IPS-NIHi11 (cell line): ENCODE results near the gene TAP2.
"Not testable (repeated sequence)": the region's sequence is repeated elsewhere in the genome, so short reads cannot be mapped to it uniquely, and the experiment has no call there.

Experiments used
- DNase-seq: peaks from one replicate; pipeline ENCODE4 v3.0.0; 2012; ENCODE audit warnings: mixed read lengths, low spot score

Gene TAP2

GRCh38 chr6:32835167-32835893 is 3.2 kb downstream of the TAP2 start:
- DNase-seq, result no peak

DNA sequence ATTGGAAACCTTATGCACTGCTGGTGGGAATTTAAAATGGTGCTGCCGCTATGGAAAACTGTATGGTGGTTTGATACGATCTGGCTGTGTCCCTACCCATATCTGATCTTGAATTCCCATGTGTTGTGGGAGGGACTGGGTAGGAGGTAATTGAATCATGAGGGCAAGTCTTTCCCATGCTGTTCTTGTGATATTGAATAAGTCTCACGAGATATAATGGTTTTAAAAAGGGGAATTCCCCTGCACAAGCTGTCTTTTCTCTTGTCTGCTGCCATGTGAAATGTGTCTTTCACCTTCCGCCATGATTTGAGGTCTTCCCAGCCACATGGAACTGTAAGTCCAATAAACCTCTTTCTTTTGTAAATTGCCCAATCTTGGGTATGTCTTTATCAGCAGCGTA is 4.9 kb downstream of the TAP2 start:
- DNase-seq, result no peak

- DNase-seq, result no peak
Observed at GRCh38 chr6:32832535-32832934, 6.0 kb downstream of the TAP2 start.

GRCh38 chr6:32830936-32831335 is 7.6 kb downstream of the TAP2 start:
- no peak for DNase-seq

DNA sequence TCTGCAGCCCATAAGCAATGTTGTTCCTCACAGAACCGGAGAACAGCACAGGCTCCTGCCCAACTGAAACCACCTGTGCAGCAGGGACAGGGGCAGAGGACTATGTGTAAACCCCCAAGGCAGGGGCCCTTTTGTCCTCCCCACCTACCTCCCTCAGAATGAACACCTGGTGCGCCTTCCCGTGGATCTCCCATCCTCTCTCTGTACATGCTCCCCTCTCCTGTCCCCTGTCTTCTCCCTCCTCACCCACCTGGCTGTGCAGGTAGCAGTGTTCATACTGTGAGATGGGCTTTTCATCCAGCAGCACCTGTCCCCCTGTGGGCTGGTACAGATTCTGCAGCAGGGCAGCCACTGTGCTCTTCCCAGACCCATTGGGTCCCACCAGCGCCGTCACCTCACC is 8.5 kb downstream of the TAP2 start:
- DNase-seq, result no peak

DNA sequence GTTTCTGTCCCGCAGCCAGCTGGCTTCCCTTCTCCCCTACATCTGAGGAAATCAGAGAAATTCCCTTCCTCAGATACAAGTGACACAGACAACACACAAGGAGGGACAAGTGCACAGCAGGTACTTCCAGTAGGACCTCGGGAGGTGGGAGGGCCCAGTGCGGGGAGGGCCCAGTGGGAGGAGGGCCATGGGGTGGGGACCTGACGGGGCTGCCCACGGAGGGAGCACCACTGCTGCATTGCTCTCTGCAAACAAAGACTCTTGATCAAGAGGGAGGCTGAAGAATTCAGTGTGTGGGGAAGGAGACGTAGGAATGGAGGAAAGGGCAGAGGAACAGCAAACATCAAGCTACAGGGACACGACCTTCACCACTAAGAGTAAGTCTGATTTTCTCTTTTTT is 9.0 kb downstream of the TAP2 start:
- no peak for DNase-seq

GRCh38 chr6:32827025-32827424 is 11.5 kb downstream of the TAP2 start:
- no peak for DNase-seq

DNA sequence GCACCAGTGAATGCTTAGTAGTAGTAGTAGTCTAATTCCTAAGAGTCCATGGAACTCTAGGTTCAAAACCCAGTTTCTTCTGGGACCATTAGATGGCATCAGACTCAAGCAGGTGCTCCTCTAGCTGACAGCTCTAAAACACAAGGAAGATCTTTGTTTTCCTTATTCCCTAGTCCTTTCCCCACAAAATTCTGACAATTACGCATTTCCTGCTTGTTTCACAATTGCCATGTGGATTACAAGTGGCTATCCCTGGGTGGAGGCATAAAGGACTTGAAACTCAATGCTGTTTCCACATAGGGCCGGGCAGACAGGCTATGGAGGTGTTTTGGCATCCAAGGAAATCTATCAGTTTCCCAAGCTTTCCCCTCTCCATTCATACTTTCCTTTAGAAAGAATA is 12.6 kb downstream of the TAP2 start:
- no peak for DNase-seq

DNA sequence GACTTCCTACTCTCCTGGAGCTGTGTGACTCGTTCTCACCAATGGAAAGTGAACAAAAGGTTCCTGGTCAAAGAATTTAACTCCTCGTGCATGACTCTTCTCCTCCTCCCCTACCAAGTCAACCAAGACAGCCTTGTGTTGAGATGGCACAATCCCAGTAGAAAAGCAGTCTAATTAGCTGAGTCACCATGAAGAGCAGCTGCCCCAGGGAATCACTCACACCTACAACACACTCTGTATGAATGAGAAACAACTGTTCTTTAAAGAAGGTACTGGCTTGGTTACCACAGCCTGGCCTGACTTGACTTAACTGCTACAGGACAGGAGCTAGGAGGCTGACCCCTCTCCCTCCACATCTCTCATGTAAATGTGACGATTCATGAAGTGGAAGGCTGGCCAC is 18.8 kb downstream of the TAP2 start:
- no peak for DNase-seq

DNA sequence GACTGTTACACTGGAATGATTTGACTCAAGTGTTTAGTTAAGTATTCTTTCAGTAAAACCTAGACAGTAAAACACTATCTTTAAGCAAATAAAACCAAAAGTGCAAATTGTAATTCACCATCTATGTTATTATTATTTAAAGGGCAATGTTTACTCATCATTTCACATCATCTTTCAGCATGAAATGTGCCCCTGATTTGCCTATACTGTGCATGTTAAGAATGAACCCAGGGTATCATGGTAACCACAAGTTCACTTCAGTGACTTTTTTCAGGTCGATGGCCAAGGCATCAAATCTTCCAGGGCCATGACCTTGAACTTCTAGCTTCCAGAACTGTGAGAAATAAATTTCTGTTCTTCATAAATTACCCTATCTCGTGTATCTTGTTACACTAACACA is 19.7 kb downstream of the TAP2 start:
- DNase-seq, result no peak

- peak; percentile 48 for DNase-seq
Observed at GRCh38 chr6:32816746-32817204, 21.8 kb downstream of the TAP2 start, which contains the start of gene HLA-DOB. TSS of gene HLA-DOB (minus strand) at chr6:32817002. CDS start at chr6:32816951, 51 bp downstream.

DNA sequence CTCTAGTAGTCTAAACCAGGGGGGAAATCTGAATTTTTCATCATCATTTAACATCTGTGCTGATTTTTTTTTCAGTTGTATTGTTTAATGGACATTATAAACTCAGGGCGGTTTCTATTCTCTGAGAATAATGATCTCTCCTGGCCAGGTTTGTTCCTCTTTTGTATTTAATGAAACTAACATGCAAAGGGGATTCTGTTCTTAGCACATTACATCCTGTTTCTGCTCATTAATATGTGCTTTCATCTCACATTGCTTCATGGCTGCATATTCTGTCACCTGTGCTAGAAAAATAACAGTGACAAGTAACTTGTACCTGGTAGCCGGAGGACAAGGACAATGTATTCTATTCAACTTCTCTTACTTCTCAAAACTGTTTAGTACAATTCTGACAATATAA is 22.5 kb downstream of the TAP2 start:
- no peak for DNase-seq

DNA sequence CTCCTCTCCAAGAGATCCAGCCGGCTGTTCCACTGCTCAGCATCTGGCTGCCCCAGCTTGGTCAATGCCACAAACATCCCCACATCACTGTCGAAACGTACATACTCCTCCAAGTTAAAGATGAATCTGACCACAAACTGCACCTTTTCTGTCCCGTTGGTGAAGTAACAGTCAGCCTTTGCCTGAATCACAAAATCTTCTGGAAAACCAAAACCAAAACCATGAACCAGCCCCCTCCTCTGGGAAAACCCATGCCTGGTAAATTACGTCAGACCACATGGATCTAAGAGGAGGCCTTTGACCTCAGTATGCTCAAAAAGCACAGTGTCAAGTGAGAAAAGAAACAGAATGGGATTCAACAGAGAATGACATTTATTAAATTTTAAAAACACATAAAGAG is 23.4 kb downstream of the TAP2 start:
- no peak for DNase-seq

DNA sequence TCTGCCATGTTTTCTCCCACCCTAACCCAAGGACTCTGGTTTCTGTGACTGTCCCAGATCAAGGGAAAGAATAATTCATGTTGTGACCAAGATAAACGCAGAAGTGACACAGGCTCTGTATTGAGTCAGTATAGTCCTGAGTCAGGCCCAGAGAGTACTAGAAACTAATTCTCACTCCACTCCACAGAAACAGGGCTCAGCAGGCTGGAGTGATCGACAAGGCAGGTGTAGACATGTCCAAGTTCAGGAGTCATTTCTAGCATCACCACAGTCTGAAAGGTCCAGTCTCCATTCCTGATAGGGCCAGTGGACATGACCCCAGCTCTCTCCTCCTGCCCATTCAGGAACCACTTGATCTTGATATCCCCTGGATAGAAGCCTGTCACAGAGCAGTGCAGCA is 24.4 kb downstream of the TAP2 start:
- DNase-seq, result no peak

GRCh38 chr6:32809171-32809570 is 29.4 kb downstream of the TAP2 start:
- no peak for DNase-seq

DNA sequence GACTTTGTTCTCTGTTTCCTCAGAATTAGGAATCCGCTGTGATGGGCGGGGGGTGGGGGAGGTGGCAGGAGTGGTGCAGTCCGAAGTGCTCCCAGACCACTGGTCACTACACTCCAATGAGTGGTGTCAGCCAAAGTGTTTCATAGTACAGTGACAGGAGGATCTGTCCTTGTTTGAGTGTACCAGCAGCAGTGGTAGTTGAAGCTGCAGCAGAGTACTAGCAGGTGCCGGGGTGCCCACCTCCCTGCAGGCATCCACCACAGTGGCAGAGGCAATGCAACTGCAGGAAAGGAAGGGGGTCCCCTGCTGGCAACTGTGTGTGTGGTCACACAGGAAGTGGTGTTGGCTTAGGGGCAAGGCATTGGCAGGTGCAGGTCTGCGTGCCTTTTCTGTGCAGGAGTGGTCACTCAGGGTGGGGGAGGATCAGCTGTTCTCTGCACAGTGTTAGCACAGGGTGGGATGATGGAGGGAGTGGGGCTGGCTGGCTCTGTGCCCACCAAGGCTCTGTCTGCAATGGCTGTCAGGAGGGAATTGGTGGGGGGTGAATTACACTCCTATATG is 31.4 kb downstream of the TAP2 start:
- no peak for DNase-seq

DNA sequence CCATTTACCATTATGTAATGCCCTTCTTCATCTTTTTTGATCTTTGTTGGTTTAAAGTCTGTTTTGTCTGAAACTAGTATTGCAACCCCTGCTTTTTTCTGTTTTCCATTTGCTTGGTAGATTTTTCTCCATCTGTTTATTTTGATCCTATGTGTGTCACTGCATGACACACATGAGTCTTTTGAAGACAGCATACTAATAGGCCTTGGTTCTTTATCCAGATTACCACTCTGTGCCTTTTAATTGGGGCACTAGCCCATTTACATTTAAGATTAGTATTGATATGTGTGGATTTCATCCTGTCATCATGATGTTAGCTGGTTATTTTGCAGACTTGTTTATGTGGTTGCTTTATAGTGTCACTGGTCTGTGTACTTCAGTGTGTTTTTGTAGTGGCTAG is 33.1 kb downstream of the TAP2 start:
- not testable (repeated sequence) for DNase-seq

DNA sequence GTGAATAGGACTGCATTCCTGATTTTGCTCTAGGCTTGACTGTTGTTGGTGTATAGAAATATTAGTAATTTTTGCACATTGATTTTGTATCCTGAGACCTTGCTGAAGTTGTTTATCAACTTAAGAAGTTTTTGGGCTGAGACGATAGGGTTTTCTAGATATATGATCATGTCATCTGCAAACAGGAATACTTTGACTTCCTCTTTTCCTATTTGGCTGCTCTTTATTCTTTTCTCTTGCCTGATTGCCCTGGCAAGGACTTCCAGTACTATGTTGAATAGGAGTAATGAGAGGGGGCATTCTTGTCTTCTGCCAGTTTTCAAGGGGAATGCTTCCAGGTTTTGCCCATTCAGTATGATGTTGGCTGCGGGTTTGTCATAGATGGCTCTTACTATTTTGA is 35.1 kb downstream of the TAP2 start:
- DNase-seq, result no peak

- no peak for DNase-seq
Observed at GRCh38 chr6:32799740-32800139, 38.8 kb downstream of the TAP2 start.

DNA sequence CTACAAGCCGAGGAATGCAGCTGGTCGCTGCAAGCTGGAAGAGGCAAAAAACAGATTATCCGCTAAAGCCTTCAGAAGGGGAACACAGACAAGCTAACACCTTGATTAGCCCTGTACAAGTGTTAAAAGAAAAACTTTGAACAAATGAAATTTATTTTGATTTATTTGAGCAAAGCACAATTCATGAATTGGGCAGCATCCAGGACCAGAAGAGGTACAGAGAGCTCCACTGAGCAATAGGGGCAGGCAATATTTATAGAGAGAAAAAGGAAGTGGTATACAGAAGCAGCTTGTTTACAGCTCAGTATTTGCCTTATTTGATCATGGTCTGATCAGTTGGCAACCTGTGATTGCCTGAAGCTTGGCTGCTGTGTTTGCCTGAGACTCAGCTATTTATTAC is 39.4 kb downstream of the TAP2 start:
- DNase-seq, result no peak

DNA sequence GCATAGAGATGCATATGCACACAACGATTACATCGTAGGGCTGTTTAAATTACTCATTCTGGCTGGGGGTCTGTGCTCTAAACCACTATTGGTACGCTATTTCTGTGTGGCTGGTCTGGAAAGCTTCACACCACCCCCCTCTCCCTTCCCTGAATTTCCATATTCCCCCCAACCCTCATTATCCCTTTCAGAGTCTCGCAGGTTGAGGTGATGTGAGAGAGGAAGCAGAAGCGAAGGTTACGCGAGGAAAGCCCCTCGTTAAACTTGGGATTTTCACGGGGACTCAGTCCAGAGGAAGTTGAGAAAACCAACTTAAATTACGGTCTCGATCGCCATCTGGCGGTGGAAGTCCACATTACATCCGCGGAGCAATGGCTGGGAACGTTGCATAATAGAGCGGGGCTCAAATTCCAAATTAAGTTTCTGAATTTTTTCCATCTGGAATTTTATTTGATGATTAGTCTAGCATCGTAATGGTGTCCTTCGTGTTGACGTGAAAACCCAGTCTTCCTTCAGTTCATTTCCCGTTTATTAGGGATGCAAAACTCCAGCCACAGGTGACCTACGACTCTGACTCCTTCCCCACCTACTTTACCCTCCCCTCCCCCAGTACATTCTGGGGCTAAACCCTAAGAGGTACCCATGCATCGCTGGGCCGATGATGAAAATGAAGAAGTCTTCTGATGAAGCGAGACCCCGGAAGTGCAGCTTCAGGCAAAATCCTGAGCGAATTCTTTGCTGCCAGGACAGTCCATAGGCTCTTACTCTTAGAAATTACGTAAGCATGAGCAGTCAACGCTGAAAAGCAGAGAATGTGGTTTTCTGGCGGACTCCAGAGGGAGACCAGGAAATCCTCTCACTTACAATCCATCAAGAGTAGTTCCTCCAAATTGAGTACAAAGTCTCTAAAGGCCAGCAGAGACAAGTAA is 41.4 kb downstream of the TAP2 start:
- peak; percentile 78 for DNase-seq

DNA sequence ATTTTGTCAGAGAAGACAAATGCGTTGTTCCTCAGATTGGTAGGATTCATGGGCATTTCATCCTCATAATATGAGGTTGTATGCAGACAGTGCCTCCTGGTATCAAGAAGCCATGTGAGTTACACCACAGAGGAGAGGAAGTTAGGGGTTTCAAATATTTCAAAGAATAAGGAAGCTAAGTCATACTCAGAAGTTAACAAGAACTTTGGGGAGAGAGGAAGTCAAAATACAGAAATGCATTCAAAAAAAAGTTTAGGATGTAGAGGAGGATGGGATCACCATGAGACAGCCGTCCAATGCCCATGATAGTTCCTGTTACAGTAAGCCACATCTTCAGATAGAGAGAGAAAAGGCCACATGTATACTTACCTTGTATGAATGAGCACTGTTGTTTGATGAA is 44.0 kb downstream of the TAP2 start:
- DNase-seq, result no peak

DNA sequence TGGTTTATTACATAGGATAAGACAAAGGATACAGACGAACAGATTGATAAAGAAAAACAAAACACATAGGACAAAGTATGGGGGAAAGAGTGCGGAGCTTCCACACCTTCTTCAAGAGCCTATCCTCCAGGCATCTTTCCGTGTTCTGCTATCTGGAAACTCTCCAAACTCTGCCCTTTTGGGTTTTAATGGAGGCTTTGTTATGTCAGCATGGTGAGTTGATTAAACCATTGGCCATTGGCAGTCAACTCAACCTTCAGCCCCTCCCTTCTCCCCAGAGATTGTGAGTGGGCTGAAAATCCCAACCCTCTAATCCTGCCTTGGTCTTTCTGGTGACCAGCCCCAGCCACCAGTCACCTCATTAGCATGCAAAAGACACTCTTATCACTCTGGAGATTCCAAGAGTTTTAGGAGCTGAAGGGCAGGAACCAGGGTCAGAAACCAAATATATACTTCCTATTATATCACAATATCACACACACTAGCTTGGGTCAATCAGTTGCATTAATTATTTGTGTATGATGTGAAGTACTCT is 45.6 kb downstream of the TAP2 start:
- no peak for DNase-seq
